Heart left ventricle (tissue), 16 donors: ENCODE results near the gene KLF12. TPM values are rescaled to one million over a fixed set of nuclear protein-coding genes. Genes with fewer than 3 reads are reported as not detected.

Source experiments
- ATAC-seq, 4 donors: fragments of 200-7000 bp; cut with Tn5 transposase; one replicate each; pipeline ENCODE4 v1.9.1; 2020 to 2022; ENCODE audit warnings: moderate library complexity in 4 of 4, mild to moderate bottlenecking in 3 of 4, moderate number of reproducible peaks in 1 of 4
- DNase-seq, 5 donors: peaks; one replicate each; pipeline ENCODE4 v3.0.0-alpha.2; 2020
- H3K27ac ChIP-seq, 12 donors: fragments of 200-600 bp; sonication (generic) in 4 of 12; one replicate each; pipeline versions ENCODE4 v1.5.0 to v1.8.0; 2016 to 2022; ENCODE audit warnings: mild to moderate bottlenecking in 2 of 12
- H3K27me3 ChIP-seq, 9 donors: fragments of 200-600 bp; sonication (generic) in 2 of 9; one replicate each; pipeline versions ENCODE4 v1.5.1 to v1.8.0; 2016 to 2022; ENCODE audit warnings: mild to moderate bottlenecking in 3 of 9
- H3K36me3 ChIP-seq, 9 donors: fragments of 200-600 bp; sonication (generic) in 2 of 9; one replicate each; pipeline versions ENCODE4 v1.5.0 to v1.8.0; 2018 to 2022; ENCODE audit warnings: mild to moderate bottlenecking in 2 of 9
- H3K4me1 ChIP-seq, 12 donors: fragments of 200-600 bp; sonication (generic) in 4 of 12; one replicate each; pipeline versions ENCODE4 v1.5.0 to v1.8.0; 2016 to 2022; ENCODE audit warnings: mild to moderate bottlenecking in 3 of 12
- H3K4me3 ChIP-seq, 12 donors: fragments of 200-600 bp; sonication (generic) in 4 of 12; one replicate each; pipeline versions ENCODE4 v1.5.0 to v1.8.0; 2017 to 2022; ENCODE audit warnings: mild to moderate bottlenecking in 9 of 12, moderate library complexity in 4 of 12
- H3K9me3 ChIP-seq, 12 donors: fragments of 200-600 bp; sonication (generic) in 4 of 12; one replicate each; pipeline versions ENCODE4 v1.5.0 to v1.8.0; 2016 to 2022; ENCODE audit warnings: mild to moderate bottlenecking in 1 of 12
- POLR2A ChIP-seq, 2 donors: fragments of 450-650 bp; IDR thresholded peaks; one replicate each; pipeline ENCODE4 v1.6.1; 2017; ENCODE audit warnings: antibody characterized with exemption in 2 of 2, mild to moderate bottlenecking in 2 of 2, moderate library complexity in 2 of 2
- WGBS, 4 donors: extraction: QIAGEN DNeasy Blood & Tissue Kit in 2 of 4; methylation state at CpG; one replicate each; pipeline versions ENCODE4 v1.1.5 to v1.1.7; 2013 to 2018; 5-methylcytosine and 5-hydroxymethylcytosine counted together
- intact Hi-C, 10 donors: fragments of 100-400 bp; cut with DNase I; formaldehyde crosslinking; loops; one replicate each; pipeline versions ENCODE4 v1.11.1 to v1.14.2; 2022
- polyA plus RNA-seq, 2 donors: library from polyadenylated mRNA; stranded (reverse); fragments of 200-250 nt; gene quantifications; one replicate each; pipeline ENCODE4 v1.2.3, GENCODE V29; 2013
- total RNA-seq, 9 donors: library from RNA; depleted of rRNA in 2 of 9; stranded (reverse); fragments of >200 nt in 2 of 9; fragmentation: NEBNext Ultra II Directional in 3 of 9; extraction: Animal tissue kit (Norgen Biotek cat#: 25700) in 3 of 9; gene quantifications; one replicate each; pipeline versions ENCODE4 v1.1.0 to v1.2.4, GENCODE V29; 2016 to 2023
- TF ChIP-seq, protein P1 (sequence below), 12 donors: fragments of 200-600 bp; sonication (generic) in 4 of 12; IDR thresholded peaks; one replicate each; pipeline versions ENCODE4 v1.5.0 to v1.8.0; 2018 to 2022; ENCODE audit warnings: antibody characterized with exemption in 12 of 12, mild to moderate bottlenecking in 5 of 12
- donor health status: ischemic (EF 13 %, LVEDD 7.1; RV severe dilation, severe dysfunction).
- donor health status: healthy with polysubstance abuse.
- donor health status: DM: no; HTN: yes; CAD: no.
- donor health status: DM: no; HTN: no; CAD: no.
- donor health status: ischemic (EF 25% LVEDD 6.9; RV normal size, moderate dysfunction).
- donor health status: ischemic (EF 25% LVEDD 5.7; RV mildly dilated, moderate dysfunction).
- donor health status: healthy.
- donor health status: DM: yes; HTN: yes; CAD: no.
- donor health status: ischemic (EF 35%, LVEDD 5.7; RV mildly dilated, moderate dysfunction).
- donor health status: nonischemic (EF 11% LVEDD 7.7; RV severe dilation, severe dysfunction).
- donor health status: DM: yes; HTN: yes; CAD: no.
- donor health status: PGD.
- donor health status: ischemic (EF 29% LVEDD 5.4; RV normal size, mild dysfunction).
- donor health status: nonischemic (EF 23%, LVEDD 6.1; RV moderate dilation, normal function).

Gene KLF12
- total and polyA plus RNA-seq, 11 donors: 2.3 to 23.7 (median 16.5) TPM

DNA sequence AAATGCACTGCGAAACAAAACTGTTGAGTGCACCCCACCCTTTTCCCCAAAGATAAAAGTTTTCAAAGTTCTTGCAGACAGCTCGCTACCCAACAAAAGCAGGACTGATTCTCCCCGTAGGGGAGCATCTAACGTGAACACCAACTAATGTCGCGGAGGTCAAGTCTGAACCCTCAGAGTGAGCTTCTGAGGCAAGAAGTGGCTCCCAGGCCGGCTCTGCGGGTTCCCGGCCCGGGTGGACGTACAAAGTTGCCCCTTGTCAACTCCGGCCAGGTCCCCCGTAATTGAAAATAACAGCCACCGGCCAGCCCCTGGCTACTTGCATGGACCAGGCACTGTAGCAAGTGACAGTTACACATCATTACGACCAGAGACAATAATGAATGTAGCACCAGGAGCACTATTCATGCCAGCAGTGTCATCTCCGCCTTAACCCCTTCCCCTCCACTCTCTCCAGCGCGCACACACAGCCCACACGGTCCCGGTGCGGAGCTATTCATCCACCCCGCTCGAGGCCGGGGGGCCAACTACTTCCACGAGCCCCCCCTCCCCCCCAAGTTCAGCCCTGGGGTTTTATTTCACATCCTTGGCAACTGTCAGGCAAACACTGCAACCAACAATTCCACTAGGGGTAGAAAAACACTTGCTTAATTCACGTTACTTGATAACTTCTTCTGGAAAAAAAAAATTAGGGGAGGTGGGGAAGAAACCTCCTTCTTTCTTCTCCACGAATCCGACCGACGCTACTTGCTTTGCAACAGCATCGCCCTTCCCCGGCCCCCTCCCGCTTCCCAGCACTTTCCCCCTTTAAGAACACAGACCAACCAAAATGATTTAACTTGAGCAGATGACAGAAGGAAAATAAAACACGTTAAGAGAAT is 1.2 kb downstream of the KLF12 start:
- intact Hi-C loops: loop anchor here (1.0 to 10.0 kb wide), 17 partner anchors 56 to 1084 kb away; no protein-coding TSS in a partner anchor
- Histone ChIP-seq H3K36me3 (no peaks in the 10 kb centered on the region), H3K4me3 (peak overlapping the region; percentile 69 to 97 (median 89)), H3K4me1 (peaks cover 3 to 50% (median 42%) of the 10 kb centered on the region in 12 donors), H3K27ac (peak overlapping the region; percentile 92 to 99 (median 98)), H3K9me3 (no peaks in the 10 kb centered on the region), H3K27me3 (peaks cover 0 to 4% (median 0%) of the 10 kb centered on the region in 9 donors)
- 0 to 2% (median 1%) methylated on average over 34 of the region's 34 CpGs for WGBS, 4 donors
- TF ChIP-seq, protein P1, sequence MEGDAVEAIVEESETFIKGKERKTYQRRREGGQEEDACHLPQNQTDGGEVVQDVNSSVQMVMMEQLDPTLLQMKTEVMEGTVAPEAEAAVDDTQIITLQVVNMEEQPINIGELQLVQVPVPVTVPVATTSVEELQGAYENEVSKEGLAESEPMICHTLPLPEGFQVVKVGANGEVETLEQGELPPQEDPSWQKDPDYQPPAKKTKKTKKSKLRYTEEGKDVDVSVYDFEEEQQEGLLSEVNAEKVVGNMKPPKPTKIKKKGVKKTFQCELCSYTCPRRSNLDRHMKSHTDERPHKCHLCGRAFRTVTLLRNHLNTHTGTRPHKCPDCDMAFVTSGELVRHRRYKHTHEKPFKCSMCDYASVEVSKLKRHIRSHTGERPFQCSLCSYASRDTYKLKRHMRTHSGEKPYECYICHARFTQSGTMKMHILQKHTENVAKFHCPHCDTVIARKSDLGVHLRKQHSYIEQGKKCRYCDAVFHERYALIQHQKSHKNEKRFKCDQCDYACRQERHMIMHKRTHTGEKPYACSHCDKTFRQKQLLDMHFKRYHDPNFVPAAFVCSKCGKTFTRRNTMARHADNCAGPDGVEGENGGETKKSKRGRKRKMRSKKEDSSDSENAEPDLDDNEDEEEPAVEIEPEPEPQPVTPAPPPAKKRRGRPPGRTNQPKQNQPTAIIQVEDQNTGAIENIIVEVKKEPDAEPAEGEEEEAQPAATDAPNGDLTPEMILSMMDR (IDR thresholded peaks at IDR 0.05): no peak
- TF ChIP-seq POLR2A (IDR thresholded peaks at IDR 0.05): no peak
- ATAC-seq (peak in 2 of 4 donors; percentile 11 to 15), DNase-seq (peak in 4 of 5 donors; percentile 30 to 51 (median 41))

DNA sequence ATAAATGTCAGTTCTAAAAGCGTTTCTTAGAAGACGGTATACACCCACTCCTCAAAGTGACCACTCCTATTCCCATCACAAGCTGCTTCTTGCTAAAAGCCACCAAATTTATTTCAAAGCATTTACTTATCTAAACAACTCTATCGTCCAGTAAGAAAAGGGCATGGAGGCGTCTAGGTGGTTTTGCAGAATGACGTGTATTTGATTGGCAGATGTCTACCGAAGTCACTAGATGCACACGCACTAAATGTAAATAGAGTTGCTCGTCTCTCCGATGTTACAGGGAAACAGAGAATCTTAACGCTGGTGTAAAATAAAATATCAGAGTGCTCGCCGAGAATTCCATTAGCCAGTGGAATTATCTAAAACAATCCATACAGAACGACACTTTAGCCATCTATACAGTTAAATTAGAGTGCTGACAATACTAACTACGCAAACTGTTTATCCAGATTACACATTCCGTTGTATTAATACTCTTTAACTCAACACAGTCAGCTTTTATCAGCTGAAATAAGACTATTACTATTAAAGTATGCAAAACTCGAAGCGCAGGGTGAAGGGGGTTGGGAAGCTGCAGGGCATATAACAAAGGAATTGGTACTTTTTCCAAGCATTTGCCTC is 1.9 kb downstream of the KLF12 start:
- Histone ChIP-seq H3K27me3 (peaks cover 0 to 4% (median 0%) of the 10 kb centered on the region in 9 donors), H3K9me3 (no peaks in the 10 kb centered on the region), H3K36me3 (no peaks in the 10 kb centered on the region), H3K27ac (peak overlapping the region; percentile 92 to 99 (median 98)), H3K4me1 (peaks cover 3 to 57% (median 43%) of the 10 kb centered on the region in 12 donors), H3K4me3 (peak overlapping the region; percentile 69 to 97 (median 89))
- TF ChIP-seq, protein P1 (IDR thresholded peaks at IDR 0.05): no peak
- no peak for TF ChIP-seq POLR2A (IDR thresholded peaks at IDR 0.05)
- ATAC-seq (no peak), DNase-seq (peak in 1 of 5 donors; percentile 17)
- WGBS, 4 donors: 7 to 24% (median 17%) methylated on average over 17 of the region's 17 CpGs
- intact Hi-C loops: loop anchor here (5.0 to 10.0 kb wide), 16 partner anchors 55 to 1085 kb away; no protein-coding TSS in a partner anchor

DNA sequence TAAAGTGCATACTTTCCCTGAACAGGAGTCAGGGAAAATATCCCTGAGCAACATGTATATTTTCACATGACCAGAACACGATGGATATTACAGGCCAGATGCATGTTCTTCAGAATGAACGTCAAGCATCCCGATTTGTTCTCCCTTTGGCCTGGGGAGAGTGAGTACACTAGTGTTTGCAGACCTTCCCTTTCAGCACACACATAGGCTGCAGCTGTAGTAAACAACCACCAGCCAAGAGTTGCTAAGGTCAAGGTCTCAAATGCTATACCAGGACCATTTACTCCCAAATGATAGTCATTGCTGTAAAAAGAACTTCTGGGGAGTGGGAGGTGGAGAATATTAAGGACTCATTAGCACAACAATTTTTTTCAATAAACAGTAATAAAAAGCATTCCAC is 3.0 kb downstream of the KLF12 start:
- intact Hi-C loops: loop anchor here (5.0 to 10.0 kb wide), 16 partner anchors 54 to 1086 kb away; no protein-coding TSS in a partner anchor
- H3K9me3 ChIP-seq: no peaks in the 10 kb centered on the region
- H3K27ac ChIP-seq: peak overlapping the region in 11 of 12 donors; percentile 92 to 99 (median 98)
- no peaks in the 10 kb centered on the region for H3K36me3 ChIP-seq
- H3K4me1 ChIP-seq: peaks cover 3 to 58% (median 40%) of the 10 kb centered on the region in 12 donors
- peak overlapping the region in 5 of 12 donors; percentile 69 to 97 (median 87) for H3K4me3 ChIP-seq
- ATAC-seq (no peak), DNase-seq (no peak)
- TF ChIP-seq, protein P1 (IDR thresholded peaks at IDR 0.05): no peak
- TF ChIP-seq POLR2A (IDR thresholded peaks at IDR 0.05): no peak
- H3K27me3 ChIP-seq: peaks cover 0 to 4% (median 0%) of the 10 kb centered on the region in 9 donors
- 18 to 33% (median 24%) methylated on average over 3 of the region's 3 CpGs for WGBS, 4 donors
